ENCODE results near the gene MINDY4.

MINDY4 gene

DNA sequence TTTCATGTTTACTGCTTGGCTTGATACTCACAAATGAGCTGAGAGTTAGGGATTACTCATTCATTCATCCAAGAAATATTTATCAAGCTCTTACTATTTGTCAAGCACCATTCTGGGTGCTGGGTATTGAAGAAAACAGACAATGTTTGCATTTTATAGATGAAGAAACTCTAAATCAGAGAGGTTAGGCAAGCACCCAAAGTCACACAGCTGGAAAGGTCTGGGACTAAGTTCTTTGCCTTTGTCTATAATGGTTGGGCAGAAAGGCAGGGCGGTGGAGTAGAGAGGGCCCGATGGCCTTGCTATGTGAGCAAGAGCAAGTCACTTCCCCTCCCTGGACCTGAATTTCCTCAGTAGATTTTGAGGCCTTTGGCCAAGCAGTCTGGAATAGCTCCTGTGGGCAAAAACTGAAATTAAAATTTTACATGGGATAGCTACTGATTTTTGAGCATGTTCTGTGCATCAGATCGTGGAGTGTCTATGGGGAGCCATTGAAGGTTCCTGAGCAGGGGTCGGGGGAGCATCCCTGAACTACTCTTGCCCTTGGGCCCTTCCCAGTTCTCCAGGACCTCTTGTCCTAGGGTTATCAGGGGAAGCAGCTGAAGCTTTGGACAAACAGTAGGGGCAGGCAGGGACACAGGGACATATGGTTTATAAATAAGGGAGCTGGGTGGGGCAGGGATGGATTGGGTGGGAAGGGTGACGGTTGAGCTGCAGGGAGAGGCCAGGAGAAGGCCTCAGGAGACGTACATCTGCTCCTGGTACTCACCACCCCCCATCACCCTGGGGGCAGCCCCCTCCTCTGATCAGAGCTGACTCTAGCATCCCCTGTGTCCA, 163.7 kb downstream of the MINDY4 start:
- no peak for DNase-seq

DNA sequence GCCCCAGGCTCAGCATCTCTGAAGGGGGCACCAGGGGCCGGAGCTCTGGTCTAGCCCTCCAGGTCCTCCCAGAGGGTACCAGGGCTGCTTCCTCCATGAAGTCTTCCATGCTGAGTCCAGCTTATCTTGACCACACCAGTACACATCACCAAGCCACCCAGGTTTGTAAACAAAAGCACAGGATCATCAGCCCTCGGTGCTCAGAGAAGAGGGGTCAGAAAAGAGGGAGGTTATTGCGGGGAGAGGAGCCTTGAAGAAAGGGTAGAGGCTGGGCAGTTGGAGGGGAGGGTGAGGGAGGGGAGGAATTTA, 164.3 kb downstream of the MINDY4 start:
- DNase-seq: no peak

DNA sequence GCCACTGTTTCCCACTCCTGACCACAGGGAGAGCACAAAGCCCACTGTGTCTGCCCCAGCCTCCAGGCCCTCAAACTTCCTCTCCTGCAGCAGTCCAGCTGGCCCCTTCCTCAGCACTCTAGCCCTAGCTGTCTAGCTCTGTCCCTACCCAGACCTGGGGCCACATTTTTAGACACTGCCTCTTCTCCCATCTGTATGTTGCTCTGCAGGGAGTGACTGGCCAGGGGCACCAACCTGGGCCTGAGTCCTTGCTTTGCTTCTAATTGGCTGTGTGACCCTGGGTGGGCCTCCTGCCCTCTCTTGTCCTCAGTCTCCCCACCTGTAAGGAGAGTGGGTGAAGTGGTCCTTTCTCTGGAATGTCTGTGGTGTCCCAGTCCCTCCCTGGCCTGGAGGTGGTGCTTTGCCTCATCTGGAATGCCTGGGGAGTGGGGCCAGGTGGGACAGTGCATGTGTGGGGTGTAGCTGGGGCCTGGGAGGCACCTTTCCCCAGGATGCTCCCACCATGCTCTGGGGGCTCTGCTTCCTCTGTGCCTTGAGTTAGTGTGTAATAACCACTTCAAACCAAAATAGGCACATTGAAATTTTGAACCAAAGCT, 165.5 kb downstream of the MINDY4 start:
- DNase-seq: no peak

DNA sequence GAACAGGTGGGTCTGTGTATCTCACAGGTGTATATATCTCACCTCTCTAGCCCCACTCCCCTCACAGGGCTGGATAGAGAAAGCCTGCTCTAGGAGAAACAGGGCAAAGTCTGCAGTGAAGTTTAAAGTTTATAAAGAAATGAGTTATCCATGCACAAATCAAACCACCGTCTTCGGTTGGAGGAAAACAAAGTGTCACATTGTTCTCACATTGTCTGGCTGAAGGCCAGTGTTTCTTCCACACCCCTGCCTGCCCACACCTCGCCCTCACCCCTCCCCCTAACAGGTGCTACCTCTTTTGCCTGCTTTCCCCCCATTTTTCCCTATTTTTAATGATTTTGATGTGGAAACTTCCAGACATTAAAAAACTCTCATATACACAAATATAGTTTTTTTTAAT, 166.2 kb downstream of the MINDY4 start:
- DNase-seq: no peak

DNA sequence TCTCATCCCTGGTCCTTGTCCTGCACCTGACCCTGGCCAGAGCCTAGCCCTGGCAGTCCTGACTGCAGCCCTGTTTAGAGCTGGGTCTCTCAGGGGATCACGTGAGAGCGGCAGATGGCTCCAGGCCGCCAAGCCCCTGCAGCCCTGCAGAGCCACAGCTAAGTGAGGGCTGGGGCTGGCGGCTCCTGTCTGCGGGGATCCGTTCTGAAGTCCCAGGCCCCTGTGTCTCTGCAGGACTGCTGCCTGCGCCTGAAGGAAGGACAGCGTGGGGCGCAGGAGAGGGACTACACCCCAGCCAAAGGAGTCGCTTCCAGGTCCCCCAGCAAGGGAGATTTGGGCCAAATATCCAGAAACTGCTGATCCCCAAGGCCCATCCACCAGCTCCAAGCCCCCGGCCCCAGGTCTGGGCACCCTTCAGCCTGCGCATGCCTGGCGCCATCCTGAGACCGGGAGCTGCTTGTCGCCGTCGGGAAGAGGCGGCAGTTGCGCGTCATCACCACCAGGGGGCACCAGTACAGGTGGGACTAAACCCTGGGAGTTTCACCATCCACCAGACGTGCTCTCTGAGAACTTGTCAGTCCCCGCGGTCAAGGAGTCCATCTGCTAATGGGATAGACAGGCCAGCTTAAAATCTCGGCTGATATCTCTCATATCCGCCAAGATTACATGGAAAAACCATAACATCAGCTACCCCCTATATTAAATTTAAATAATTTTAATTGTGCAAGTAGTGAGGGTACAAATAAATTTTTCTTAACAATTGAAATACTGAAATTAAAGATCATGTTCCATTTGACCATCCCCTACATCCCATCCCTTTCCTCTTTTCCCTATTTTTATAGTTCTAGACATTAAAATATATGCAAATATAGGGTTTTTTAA, 167.5 kb downstream of the MINDY4 start:
- peak; percentile 7 to 15 for DNase-seq

DNA sequence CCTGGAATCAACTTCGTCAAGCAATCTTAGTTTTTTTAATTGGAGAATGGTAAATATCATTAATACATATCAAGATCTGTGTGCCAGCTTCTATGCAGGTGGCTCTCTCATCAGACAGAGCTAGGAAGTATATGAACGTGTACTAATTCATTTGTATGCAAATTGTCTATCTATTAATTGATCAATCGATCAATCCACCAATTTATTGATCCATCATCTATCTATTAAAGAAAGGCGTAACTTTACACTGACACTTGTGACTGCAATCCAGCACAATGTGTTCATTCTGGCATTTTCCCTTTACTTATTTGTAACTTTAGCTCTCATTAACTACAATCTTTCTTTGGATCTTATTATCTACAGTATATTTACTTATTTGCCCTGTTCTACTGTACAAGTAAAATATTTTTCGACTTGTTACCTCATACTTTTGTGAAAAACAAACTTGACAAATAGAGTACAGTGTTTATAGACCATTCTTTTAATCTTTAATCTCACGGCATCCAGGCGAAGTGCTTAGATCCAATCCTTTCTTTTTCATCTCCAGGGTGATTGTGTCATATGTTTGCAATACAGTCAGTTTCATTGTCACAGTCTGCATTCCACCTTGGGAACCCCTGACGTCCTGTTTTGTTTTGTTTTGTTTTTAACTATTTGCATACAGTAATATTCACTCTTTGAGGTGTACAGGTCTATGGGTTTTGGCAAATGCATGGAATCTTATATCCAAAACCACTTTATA, 170.5 kb downstream of the MINDY4 start:
- DNase-seq: no peak
